Ovary (tissue), 3 donors: ENCODE data around the gene KLK10.
"Not testable (repeated sequence)": the region's sequence is repeated elsewhere in the genome, so short reads cannot be mapped to it uniquely, and the experiment has no call there.

Experiments used
- CTCF ChIP-seq, 3 donors: fragments of 450-650 bp in 2 of 3; fragments of 200-600 bp in 1 of 3; IDR thresholded peaks; one replicate each; pipeline versions ENCODE4 v1.5.1 to v1.8.0; 2016 to 2022; ENCODE audit warnings: antibody characterized with exemption in 3 of 3, mild to moderate bottlenecking in 1 of 3
- EP300 ChIP-seq: sonication (generic); formaldehyde crosslinking; IDR thresholded peaks from one replicate; pipeline ENCODE4 v1.6.1; 2017; ENCODE audit warnings: antibody characterized with exemption
- donor health status: DM: no; HTN: no; CAD: no.

GRCh38 chr19:50984416-50984815 is 35.1 kb downstream of the KLK10 start:
- not testable (repeated sequence) for TF ChIP-seq CTCF (IDR thresholded peaks at IDR 0.05); EP300
